PC-9 (cell line): ENCODE measurements around the gene MCM7. TPM values are rescaled to one million over a fixed set of nuclear protein-coding genes. Genes with fewer than 3 reads are reported as not detected.

Source experiments
- BruUV-seq: library from RNA; stranded (reverse); fragments of 400-500 nt; replicated peaks from 2 replicates; lab custom pipeline; 2021; lab: Mats Ljungman, UMichigan
- CTCF ChIA-PET: fragments of 300-600 bp; sonication (Branson Sonifier 250); formaldehyde crosslinking; loops from one replicate; lab custom pipeline; 2022; ENCODE audit warnings: antibody characterized with exemption; lab: Charles Lee
- POLR2A ChIA-PET: fragments of 300-600 bp; sonication (Branson Sonifier 250); formaldehyde crosslinking; loops from one replicate; lab custom pipeline; 2022; ENCODE audit warnings: antibody characterized with exemption; ENCODE audit not compliant: unreplicated experiment; lab: Charles Lee
- DNase-seq, 2 experiments: peaks; one replicate each; pipeline versions ENCODE4 v3.0.0 to v3.0.0-alpha.2; 2015 to 2022; ENCODE audit warnings: mixed read lengths in 1 of 2
- H2AFZ ChIP-seq: fragments of 200-600 bp; sonication (generic); 2 replicates; pipeline ENCODE4 v1.8.1; 2017; ENCODE audit warnings: antibody characterized with exemption
- H3F3A ChIP-seq: fragments of 200-600 bp; sonication (generic); 2 replicates; pipeline ENCODE4 v1.8.1; 2017; ENCODE audit warnings: antibody characterized with exemption, mild to moderate bottlenecking, low read depth; ENCODE audit not compliant: insufficient read depth
- H3K27ac ChIP-seq: fragments of 200-600 bp; sonication (generic); 2 replicates; pipeline ENCODE4 v1.6.1; 2016; ENCODE audit warnings: mixed run types
- H3K27me3 ChIP-seq: fragments of 200-600 bp; sonication (generic); 2 replicates; pipeline ENCODE4 v1.6.1; 2016; ENCODE audit warnings: low read depth, mixed run types; ENCODE audit not compliant: insufficient read depth
- H3K36me3 ChIP-seq: fragments of 200-600 bp; sonication (generic); 2 replicates; pipeline ENCODE4 v1.6.1; 2016; ENCODE audit warnings: low read depth, mixed run types
- H3K4me1 ChIP-seq: fragments of 200-600 bp; sonication (generic); replicated peaks from 2 replicates; pipeline ENCODE4 v1.6.1; 2016; ENCODE audit warnings: mixed run types; ENCODE audit not compliant: insufficient read depth
- H3K4me2 ChIP-seq: fragments of 200-600 bp; sonication (generic); 2 replicates; pipeline ENCODE4 v1.6.1; 2017; ENCODE audit warnings: mixed run types
- H3K4me3 ChIP-seq: fragments of 200-600 bp; sonication (generic); 2 replicates; pipeline ENCODE4 v1.6.1; 2016; ENCODE audit warnings: mixed run types
- H3K79me2 ChIP-seq: fragments of 200-600 bp; sonication (generic); 2 replicates; pipeline ENCODE4 v1.6.1; 2017; ENCODE audit warnings: low read depth, mixed run types
- H3K9me2 ChIP-seq: fragments of 200-600 bp; sonication (generic); 2 replicates; pipeline ENCODE4 v1.8.1; 2017; ENCODE audit warnings: mild to moderate bottlenecking; ENCODE audit not compliant: insufficient read depth
- H3K9me3 ChIP-seq: fragments of 200-600 bp; sonication (generic); 2 replicates; pipeline ENCODE4 v1.8.1; 2016; ENCODE audit warnings: low read depth; ENCODE audit not compliant: insufficient read depth
- H4K20me1 ChIP-seq: fragments of 200-600 bp; sonication (generic); 2 replicates; pipeline ENCODE4 v1.8.1; 2017; ENCODE audit not compliant: insufficient read depth
- CTCF ChIP-seq: fragments of 200-600 bp; sonication (generic); conservative IDR thresholded peaks from 2 replicates; pipeline ENCODE4 v1.6.1; 2017; ENCODE audit warnings: mixed run types, antibody characterized with exemption, mild to moderate bottlenecking, moderate library complexity
- EZH2 ChIP-seq: fragments of 200-600 bp; sonication (generic); IDR thresholded peaks from 2 replicates; pipeline ENCODE4 v1.8.0; 2017; ENCODE audit warnings: antibody characterized with exemption, low read depth
- intact Hi-C: fragments of 100-400 bp; cut with micrococcal nuclease; formaldehyde crosslinking; loops from one replicate; pipeline ENCODE4 v1.10.0; 2022; ENCODE audit not compliant: unreplicated experiment
- total RNA-seq: library from RNA; stranded (reverse); gene quantifications from 2 replicates; pipeline ENCODE4 v1.2.3, GENCODE V29; 2021

Gene MCM7
- total RNA-seq, 1 experiment from 2014 or later, result 238 TPM

- H3K36me3 ChIP-seq, result no peaks in the 10 kb centered on the region
- CTCF ChIA-PET, result interaction anchor here (0.6 kb wide), 1 partner anchor 202 kb away, joined by 3 read pairs; no protein-coding TSS in a partner anchor
- H3K27me3 ChIP-seq, result no peaks in the 10 kb centered on the region
- no TSS peak for BruUV-seq
- peaks cover 9% of the 10 kb centered on the region; the same call in 1 of the 2 replicates for H3K4me1 ChIP-seq
- H3K9me2 ChIP-seq, result no peaks in the 10 kb centered on the region
- no peaks in the 10 kb centered on the region for H4K20me1 ChIP-seq
- no peak overlapping the region for H2AFZ ChIP-seq
- intact Hi-C loops, result loop anchor here (2.0 kb wide), 1 partner anchor 139 kb away; no protein-coding TSS in a partner anchor
- peaks cover 30% of the 10 kb centered on the region; the same call in 1 of the 2 replicates for H3F3A ChIP-seq
- no peak for DNase-seq
- no peak overlapping the region for H3K4me3 ChIP-seq
- peaks cover 9% of the 10 kb centered on the region; the same call in 1 of the 2 replicates for H3K79me2 ChIP-seq
- TF ChIP-seq EZH2 (no peak), CTCF (no peak)
- H3K4me2 ChIP-seq, result no peak overlapping the region
- POLR2A ChIA-PET, result no interaction called here
- no peak overlapping the region for H3K27ac ChIP-seq
- no peaks in the 10 kb centered on the region for H3K9me3 ChIP-seq
Measured at GRCh38 chr7:100051611-100052010, 49.6 kb downstream of the MCM7 start.

GRCh38 chr7:100049441-100050291 is 51.5 kb downstream of the MCM7 start, which contains the start of gene ZSCAN21:
ZSCAN21 (plus strand) TSS chr7:100049774; CDS start chr7:100057007, 7,233 bp downstream.
- Histone ChIP-seq H2AFZ (peak within 1 kb of the TSS; percentile 98), H3K27me3 (no peaks in the 10 kb centered on the region), H3K4me1 (peaks cover 9% of the 10 kb centered on the region; the same call in 1 of the 2 replicates), H3K79me2 (peaks cover 9% of the 10 kb centered on the region; the same call in 1 of the 2 replicates), H3K9me3 (no peaks in the 10 kb centered on the region), H3F3A (peaks cover 30% of the 10 kb centered on the region; the same call in 1 of the 2 replicates), H3K4me3 (peak within 1 kb of the TSS; percentile 89), H3K9me2 (no peaks in the 10 kb centered on the region), H3K36me3 (no peaks in the 10 kb centered on the region), H4K20me1 (no peaks in the 10 kb centered on the region), H3K4me2 (peak within 1 kb of the TSS; percentile 96), H3K27ac (peak within 1 kb of the TSS; percentile 65)
- BruUV-seq, result TSS peak; percentile 68
- DNase-seq, result peak; percentile 54 to 81
- ChIA-PET CTCF (interaction anchor here (0.6 kb wide), 1 partner anchor 13 kb away, joined by 4 read pairs; no protein-coding TSS in a partner anchor), POLR2A (no interaction called here)
- TF ChIP-seq EZH2, result no peak
- TF ChIP-seq CTCF, result no peak; the same call in 1 of the 2 replicates
- intact Hi-C loops, result loop anchor here (2.0 kb wide), 2 partner anchors 31 to 33 kb away; partner anchors contain the start of gene ZNF3

- Histone ChIP-seq H3K27me3 (no peaks in the 10 kb centered on the region), H3K36me3 (no peaks in the 10 kb centered on the region), H3F3A (peaks cover 30% of the 10 kb centered on the region; the same call in 1 of the 2 replicates), H2AFZ (peak overlapping the region; percentile 98), H3K4me3 (no peak overlapping the region; the same call in 1 of the 2 replicates), H4K20me1 (no peaks in the 10 kb centered on the region), H3K9me3 (no peaks in the 10 kb centered on the region), H3K4me1 (peaks cover 9% of the 10 kb centered on the region; the same call in 1 of the 2 replicates), H3K79me2 (peaks cover 9% of the 10 kb centered on the region; the same call in 1 of the 2 replicates), H3K9me2 (no peaks in the 10 kb centered on the region), H3K4me2 (peak overlapping the region; percentile 96), H3K27ac (no peak overlapping the region)
- POLR2A ChIA-PET, result no interaction called here
- BruUV-seq, result no TSS peak
- DNase-seq, result no peak
- TF ChIP-seq EZH2, result no peak
- no peak for TF ChIP-seq CTCF
- intact Hi-C loops, result loop anchor here (2.0 kb wide), 2 partner anchors 32 kb away; partner anchors contain the start of gene ZNF3
- CTCF ChIA-PET, result no interaction called here
Measured at GRCh38 chr7:100048680-100049079, 52.5 kb downstream of the MCM7 start.
